A549 treated with AZD9567 at 1 μM for 4 hours (cell line): Measurements from ENCODE around the gene FANCI. TPM values are rescaled to one million over a fixed set of nuclear protein-coding genes. Genes with fewer than 3 reads are reported as not detected.

Experiments
- total RNA-seq: library from RNA; stranded (reverse); fragments of 200-300 nt; extraction: Qiagen RNA extraction; gene quantifications from 5 replicates; pipeline ENCODE4 v1.2.3, GENCODE V29; 2022; ENCODE audit not compliant: insufficient read depth

Gene FANCI
- 49.9 to 63.7 TPM (median 60.6 TPM) in 5 replicates for total RNA-seq

DNA sequence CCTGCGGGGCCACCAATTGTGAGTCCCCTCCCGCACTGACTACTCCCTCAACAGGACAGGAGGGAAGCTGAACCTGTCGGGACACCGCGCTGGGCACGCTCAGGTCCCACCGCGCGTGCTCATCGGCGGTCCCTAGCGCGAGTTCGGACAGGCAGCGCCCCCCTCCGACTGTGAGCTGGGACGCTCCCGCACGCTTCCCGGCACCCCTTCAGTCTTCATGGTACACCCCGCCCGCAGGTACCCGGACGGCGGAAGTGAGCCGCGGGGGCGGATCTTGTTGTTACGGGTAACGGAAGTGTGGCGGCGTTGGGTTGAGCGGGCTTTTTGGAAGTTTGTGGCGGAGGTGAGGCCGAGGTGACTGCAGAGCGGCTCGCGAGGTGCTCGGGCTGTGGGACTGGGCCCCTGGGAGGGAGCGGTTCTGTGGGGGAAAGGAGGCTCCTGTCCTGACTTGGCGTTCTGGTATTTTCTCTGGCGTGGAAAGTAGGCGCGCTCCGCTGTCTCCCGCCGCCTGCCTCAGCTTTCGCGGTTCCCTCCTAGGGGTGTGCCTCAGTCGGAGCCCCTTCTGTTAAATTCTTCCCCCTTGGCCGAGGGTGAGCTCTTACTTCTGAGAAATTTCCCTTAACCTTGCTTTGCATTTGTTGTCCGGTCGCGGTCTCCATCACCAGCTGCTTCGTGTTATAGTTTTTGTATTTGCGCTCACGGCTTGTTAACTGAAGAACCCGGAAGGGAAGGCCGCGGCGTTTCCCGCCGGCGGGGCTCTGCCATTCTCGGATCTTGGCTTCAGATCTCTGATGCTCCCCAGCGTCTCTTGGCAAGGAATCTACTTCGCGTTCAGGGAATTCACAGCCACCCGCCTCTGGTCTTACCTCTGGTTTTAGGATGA is at the start of gene FANCI:
FANCI (plus strand) TSS at position 289 of the 883 bp plus-strand sequence. CDS start 3,669 bp downstream, outside the sequence.

DNA sequence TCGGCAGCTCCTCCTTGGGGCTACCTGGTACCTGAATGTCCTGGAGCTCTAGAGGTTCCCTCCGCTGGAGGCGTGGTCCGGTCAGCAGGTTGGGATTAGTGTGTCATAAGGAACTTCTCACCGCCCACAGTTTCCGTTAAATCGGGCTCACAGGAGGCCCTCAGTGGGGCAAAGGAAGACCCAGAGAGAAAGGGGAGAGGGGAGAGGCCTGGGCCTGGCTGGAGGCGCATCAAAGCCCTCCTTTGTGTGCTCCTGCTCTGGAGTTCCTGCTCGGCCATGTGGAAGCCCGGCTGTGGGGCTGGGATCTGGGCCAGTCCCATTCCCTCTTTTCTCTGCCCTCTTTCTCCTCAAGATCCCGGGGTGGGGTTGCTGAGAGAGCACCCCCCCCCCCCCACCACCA is 22.2 kb upstream of the FANCI start, which contains the start of gene RLBP1:
RLBP1 (minus strand) TSS at position 37 of the 400 bp plus-strand sequence. CDS start 2,604 bp downstream, outside the sequence.

DNA sequence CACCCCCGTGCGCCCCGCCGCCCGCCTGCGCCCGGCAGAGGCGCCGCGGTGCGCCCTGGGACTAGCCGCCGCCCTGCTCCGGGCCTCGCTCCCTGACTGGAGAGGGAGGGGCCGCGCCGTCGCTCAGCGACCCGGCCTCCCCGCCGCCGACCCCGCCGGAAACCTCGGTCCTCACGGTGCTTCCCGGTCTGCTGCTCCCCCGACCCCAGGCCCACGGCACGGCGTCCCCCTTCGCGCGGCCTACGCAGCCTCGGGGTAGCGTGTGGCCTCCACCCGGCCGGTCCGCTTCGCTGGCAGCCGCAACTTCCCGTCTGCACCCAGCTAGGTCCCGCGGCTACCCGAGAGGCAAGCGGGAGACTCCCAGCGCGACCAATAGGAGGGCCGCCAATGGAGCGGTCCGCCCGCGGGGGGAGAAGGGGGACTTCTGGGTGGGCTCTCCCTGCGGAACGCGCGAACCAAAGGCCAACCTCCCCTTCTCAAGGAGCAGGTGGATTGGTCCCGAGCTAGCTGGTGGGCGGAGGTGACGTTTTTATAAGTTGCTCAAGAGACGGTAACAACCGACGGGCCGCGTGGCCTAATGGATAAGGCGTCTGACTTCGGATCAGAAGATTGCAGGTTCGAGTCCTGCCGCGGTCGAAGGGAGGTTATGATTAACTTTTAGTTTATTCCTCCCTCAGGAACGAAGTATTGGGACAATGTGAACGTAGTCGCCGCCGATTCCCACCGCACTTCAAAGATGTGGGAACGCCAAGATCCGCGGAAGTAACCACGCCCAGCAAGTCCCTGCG is 90.9 kb downstream of the FANCI start, which contains the start of gene POLG:
POLG (minus strand) TSS at position 315 of the 788 bp plus-strand sequence. CDS start 1,070 bp downstream, outside the sequence.

Other genes starting within 250 kb of the FANCI start
- gene ABHD2, start 155.5 kb upstream of the FANCI start, total RNA-seq = 92.8 to 145 TPM (median 129 TPM) in 5 replicates
- not detected in 5 replicates for gene RLBP1, start 22.4 kb upstream of the FANCI start, total RNA-seq
- 60.2 to 68.9 TPM (median 63.5 TPM) in 5 replicates for gene POLG, start 90.8 kb downstream of the FANCI start, total RNA-seq